HEK293 (cell line): Measurements from ENCODE around the gene NRN1L.

Experiments
- CTCF ChIP-seq: fragments of 450-650 bp; formaldehyde crosslinking; IDR thresholded peaks from 2 replicates; pipeline ENCODE4 v1.5.1; 2016; ENCODE audit warnings: missing biosample characterization, missing genetic modification characterization
- PRDM4 ChIP-seq: fragments of 450-650 bp; formaldehyde crosslinking; IDR thresholded peaks from 2 replicates; pipeline ENCODE4 v1.5.1; 2017; ENCODE audit warnings: missing biosample characterization, missing genetic modification characterization
- TRIM28 ChIP-seq: IDR thresholded peaks from 2 replicates; pipeline ENCODE4 v1.6.1; 2011; ENCODE audit warnings: low read length, control low read depth, borderline replicate concordance
- WT1 ChIP-seq: fragments of 450-650 bp; formaldehyde crosslinking; IDR thresholded peaks from 2 replicates; pipeline ENCODE4 v1.5.1; 2016; ENCODE audit warnings: missing biosample characterization, missing genetic modification characterization
- ZBTB6 ChIP-seq: fragments of 450-650 bp; formaldehyde crosslinking; IDR thresholded peaks from 2 replicates; pipeline ENCODE4 v1.5.1; 2017; ENCODE audit warnings: missing biosample characterization, missing genetic modification characterization
- ZNF175 ChIP-seq: fragments of 450-650 bp; formaldehyde crosslinking; IDR thresholded peaks from 2 replicates; pipeline ENCODE4 v1.5.1; 2016; ENCODE audit warnings: missing biosample characterization, missing genetic modification characterization
- ZNF549 ChIP-seq: fragments of 450-650 bp; IDR thresholded peaks from 2 replicates; pipeline ENCODE4 v1.5.1; 2018; ENCODE audit warnings: missing biosample characterization, missing genetic modification characterization, mild to moderate bottlenecking, inconsistent platforms, moderate library complexity
- ZNF660 ChIP-seq: fragments of 450-650 bp; IDR thresholded peaks from 2 replicates; pipeline ENCODE4 v1.5.1; 2018; ENCODE audit warnings: missing biosample characterization, mild to moderate bottlenecking, missing genetic modification characterization
- ZNF785 ChIP-seq: fragments of 450-650 bp; formaldehyde crosslinking; IDR thresholded peaks from 2 replicates; pipeline ENCODE4 v1.5.1; 2016; ENCODE audit warnings: missing biosample characterization, missing genetic modification characterization

GRCh38 chr16:67872631-67873434 is 11.9 kb upstream of the NRN1L start, which contains the start of gene EDC4:
- TF ChIP-seq CTCF (peak; percentile 6; the same call in 1 of the 2 replicates), WT1 (tag by site-specific recombination) (peak; percentile 19; the same call in 1 of the 2 replicates), ZBTB6 (tag by site-specific recombination) (peak; percentile 61; the same call in 1 of the 2 replicates), ZNF175 (no peak), ZNF785 (tag by site-specific recombination) (peak; percentile 43; the same call in 1 of the 2 replicates), ZNF660 (tag by site-specific recombination) (peak; percentile 98), ZNF549 (tag by site-specific recombination) (no peak), PRDM4 (tag by site-specific recombination) (peak; percentile 54; the same call in 1 of the 2 replicates), TRIM28 (no peak)
